Fibroblast of lung (primary cell): Measurements from ENCODE around the gene MAP4K5. TPM values are rescaled to one million over a fixed set of nuclear protein-coding genes. Genes with fewer than 3 reads are reported as not detected.
"Not testable (repeated sequence)": the region's sequence is repeated elsewhere in the genome, so short reads cannot be mapped to it uniquely, and the experiment has no call there.

Experiments
- DNase-seq, 2 donors: peaks; one replicate each; pipeline versions ENCODE4 v3.0.0 to v3.0.0-alpha.2; 2010; ENCODE audit warnings: low read depth in 2 of 2
- H2AFZ ChIP-seq: 2 replicates; pipeline ENCODE4 v1.5.1; 2012; ENCODE audit warnings: low read length, control low read depth, inconsistent platforms
- H3K27ac ChIP-seq: 2 replicates; pipeline ENCODE4 v1.5.1; 2011; ENCODE audit warnings: low read length, control low read depth; ENCODE audit not compliant: insufficient read depth
- H3K27me3 ChIP-seq: 2 replicates; pipeline ENCODE4 v1.5.1; 2011; ENCODE audit warnings: mild to moderate bottlenecking, low read length; ENCODE audit not compliant: control insufficient read depth, insufficient read depth
- H3K36me3 ChIP-seq: 2 replicates; pipeline ENCODE4 v1.5.1; 2011; ENCODE audit warnings: low read length; ENCODE audit not compliant: control insufficient read depth, insufficient read depth
- H3K4me1 ChIP-seq: 2 replicates; pipeline ENCODE4 v1.5.1; 2011; ENCODE audit warnings: low read length; ENCODE audit not compliant: control insufficient read depth, insufficient read depth; ENCODE audit errors: extremely low read depth
- H3K4me2 ChIP-seq: 2 replicates; pipeline ENCODE4 v1.5.1; 2011; ENCODE audit warnings: low read length, control low read depth; ENCODE audit not compliant: insufficient read depth; ENCODE audit errors: extremely low read depth
- H3K4me3 ChIP-seq, 4 experiments: fragments of 200-600 bp in 1 of 4; sonication (generic) in 1 of 4; replicated peaks in 1 of 4; 2 replicates each; pipeline ENCODE4 v1.5.1; 2011 to 2016; ENCODE audit warnings: low read length in 4 of 4, low read depth in 3 of 4, mild to moderate bottlenecking in 3 of 4, control low read depth in 2 of 4, inconsistent platforms in 1 of 4, mixed read lengths in 1 of 4; ENCODE audit not compliant: insufficient read depth in 1 of 4; ENCODE audit errors: control extremely low read depth in 1 of 4
- H3K79me2 ChIP-seq: 2 replicates; pipeline ENCODE4 v1.5.1; 2012; ENCODE audit warnings: mild to moderate bottlenecking, low read length, inconsistent platforms; ENCODE audit not compliant: control insufficient read depth, insufficient read depth
- H3K9ac ChIP-seq: 2 replicates; pipeline ENCODE4 v1.5.1; 2011; ENCODE audit warnings: mild to moderate bottlenecking, low read length, control low read depth; ENCODE audit not compliant: insufficient read depth
- H3K9me3 ChIP-seq: 2 replicates; pipeline ENCODE4 v1.5.1; 2012; ENCODE audit warnings: low read depth, low read length; ENCODE audit not compliant: control insufficient read depth, insufficient read depth
- H4K20me1 ChIP-seq: 2 replicates; pipeline ENCODE4 v1.5.1; 2011; ENCODE audit warnings: low read length; ENCODE audit not compliant: control insufficient read depth, insufficient read depth; ENCODE audit errors: extremely low read depth
- EZH2 ChIP-seq: IDR thresholded peaks from 2 replicates; pipeline ENCODE4 v1.5.1; 2012; ENCODE audit warnings: low read length, control low read depth, mild to moderate bottlenecking; ENCODE audit errors: missing control alignments
- polyA plus RNA-seq, 2 donors: library from polyadenylated mRNA; depleted of rRNA in 1 of 2; stranded (reverse) in 1 of 2; unstranded in 1 of 2; fragments of >200 nt; gene quantifications; 2 replicates each; pipeline ENCODE4 v1.2.1, GENCODE V29; 2011 to 2012; ENCODE audit warnings: missing spikeins in 1 of 2
- total RNA-seq: library from RNA; depleted of rRNA; stranded (reverse); fragments of >200 nt; gene quantifications from 2 replicates; pipeline ENCODE4 v1.2.1, GENCODE V29; 2014
- TF ChIP-seq, protein P1 (sequence below), 2 donors: IDR thresholded peaks in 1 of 2; conservative IDR thresholded peaks in 1 of 2; 1 replicate in 1 of 2; 2 replicates in 1 of 2; pipeline ENCODE4 v1.5.1; 2011 to 2012; ENCODE audit warnings: low read length in 2 of 2, control low read depth in 1 of 2, inconsistent platforms in 1 of 2, low read depth in 1 of 2, mild to moderate bottlenecking in 1 of 2

Gene MAP4K5
- total and polyA plus RNA-seq, 2 donors (not counting 1 experiment from before 2014, with no cell fraction given) = 39.4 to 41.1 TPM

DNA sequence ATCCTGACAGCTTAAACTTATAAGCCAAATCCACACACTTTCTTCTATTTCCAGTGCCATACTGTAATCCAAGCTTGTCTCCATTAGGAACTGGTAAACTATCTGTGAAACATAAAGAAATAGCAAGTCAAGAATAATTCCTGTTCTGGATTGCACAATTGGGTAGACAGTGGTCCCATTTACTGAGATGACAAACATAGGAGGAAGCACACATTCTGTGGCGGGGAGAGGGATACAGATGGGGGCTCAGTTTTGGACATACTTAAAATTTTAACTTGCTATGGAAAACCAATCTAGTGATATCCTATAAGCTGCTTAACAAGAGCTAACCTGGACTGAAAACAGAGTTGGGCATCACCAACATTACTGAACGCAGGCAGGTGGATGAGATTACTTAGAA lies 16.3 kb downstream of the MAP4K5 start:
- Histone ChIP-seq H4K20me1 (peaks cover 2% of the 10 kb centered on the region), H3K9me3 (no peaks in the 10 kb centered on the region), H3K4me2 (no peak overlapping the region), H3K27ac (no peak overlapping the region), H3K4me3 (no peak overlapping the region), H3K4me1 (peaks cover under 1% of the 10 kb centered on the region), H3K9ac (no peak overlapping the region), H3K27me3 (no peaks in the 10 kb centered on the region), H3K79me2 (peaks cover 96% of the 10 kb centered on the region), H3K36me3 (no peaks in the 10 kb centered on the region), H2AFZ (no peak overlapping the region)
- DNase-seq = no peak
- TF ChIP-seq EZH2 = no peak
- TF ChIP-seq, protein P1, sequence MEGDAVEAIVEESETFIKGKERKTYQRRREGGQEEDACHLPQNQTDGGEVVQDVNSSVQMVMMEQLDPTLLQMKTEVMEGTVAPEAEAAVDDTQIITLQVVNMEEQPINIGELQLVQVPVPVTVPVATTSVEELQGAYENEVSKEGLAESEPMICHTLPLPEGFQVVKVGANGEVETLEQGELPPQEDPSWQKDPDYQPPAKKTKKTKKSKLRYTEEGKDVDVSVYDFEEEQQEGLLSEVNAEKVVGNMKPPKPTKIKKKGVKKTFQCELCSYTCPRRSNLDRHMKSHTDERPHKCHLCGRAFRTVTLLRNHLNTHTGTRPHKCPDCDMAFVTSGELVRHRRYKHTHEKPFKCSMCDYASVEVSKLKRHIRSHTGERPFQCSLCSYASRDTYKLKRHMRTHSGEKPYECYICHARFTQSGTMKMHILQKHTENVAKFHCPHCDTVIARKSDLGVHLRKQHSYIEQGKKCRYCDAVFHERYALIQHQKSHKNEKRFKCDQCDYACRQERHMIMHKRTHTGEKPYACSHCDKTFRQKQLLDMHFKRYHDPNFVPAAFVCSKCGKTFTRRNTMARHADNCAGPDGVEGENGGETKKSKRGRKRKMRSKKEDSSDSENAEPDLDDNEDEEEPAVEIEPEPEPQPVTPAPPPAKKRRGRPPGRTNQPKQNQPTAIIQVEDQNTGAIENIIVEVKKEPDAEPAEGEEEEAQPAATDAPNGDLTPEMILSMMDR (conservative IDR thresholded peaks at IDR 0.05 in 1 of 2, IDR thresholded peaks at IDR 0.05 in 1 of 2; ENCODE audit: low read depth in 1 of 2, low read length in 2 of 2) = no peak

DNA sequence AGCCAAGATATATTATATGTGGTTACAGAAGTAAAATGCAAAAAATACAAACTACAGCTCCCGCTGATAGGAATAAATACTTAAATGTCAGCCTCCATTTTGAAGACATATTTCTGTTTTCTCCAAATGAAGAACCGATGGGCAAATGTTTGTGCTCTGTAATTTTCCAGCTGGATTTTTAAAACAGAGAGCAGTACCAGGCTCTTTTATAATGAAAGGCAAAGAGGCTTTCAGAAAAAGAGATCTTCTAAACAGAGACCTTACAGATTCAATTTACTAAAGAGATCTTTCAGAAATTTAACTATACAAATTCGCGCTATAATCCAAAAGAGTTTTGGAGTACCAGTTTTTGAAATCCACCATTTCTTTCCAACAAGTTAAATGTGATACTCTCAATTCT lies 19.9 kb downstream of the MAP4K5 start:
- H3K4me3 ChIP-seq = no peak overlapping the region
- H3K36me3 ChIP-seq = no peaks in the 10 kb centered on the region
- no peak overlapping the region for H3K4me2 ChIP-seq
- no peaks in the 10 kb centered on the region for H3K4me1 ChIP-seq
- no peaks in the 10 kb centered on the region for H4K20me1 ChIP-seq
- H3K9me3 ChIP-seq = no peaks in the 10 kb centered on the region
- no peak overlapping the region for H3K9ac ChIP-seq
- H3K27ac ChIP-seq = no peak overlapping the region
- TF ChIP-seq, protein P1 (conservative IDR thresholded peaks at IDR 0.05 in 1 of 2, IDR thresholded peaks at IDR 0.05 in 1 of 2; ENCODE audit: low read depth in 1 of 2, low read length in 2 of 2) = no peak
- no peak for TF ChIP-seq EZH2
- peaks cover 84% of the 10 kb centered on the region for H3K79me2 ChIP-seq
- H3K27me3 ChIP-seq = no peaks in the 10 kb centered on the region
- H2AFZ ChIP-seq = no peak overlapping the region
- DNase-seq = no peak

DNA sequence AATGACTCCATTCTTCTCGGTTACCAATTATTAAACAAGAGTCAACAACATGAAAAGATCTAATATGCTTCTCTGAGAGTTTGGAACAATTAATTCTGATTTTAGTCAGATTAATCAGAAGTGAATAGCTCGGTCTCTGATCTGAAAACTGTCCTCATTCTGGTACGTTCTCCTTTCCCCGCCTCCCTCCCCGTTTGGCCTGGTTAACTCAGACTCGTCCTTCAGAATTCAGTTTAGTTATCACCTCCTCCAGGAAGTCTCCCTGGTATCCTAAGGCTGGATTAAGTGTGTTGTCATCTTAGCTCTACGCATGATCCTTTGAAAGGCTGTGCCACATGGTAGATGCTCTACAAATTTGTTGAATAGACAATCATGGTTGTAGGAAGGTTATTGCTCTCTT lies 22.2 kb downstream of the MAP4K5 start:
- no peaks in the 10 kb centered on the region for H3K4me1 ChIP-seq
- no peak overlapping the region for H2AFZ ChIP-seq
- no peaks in the 10 kb centered on the region for H3K36me3 ChIP-seq
- no peak overlapping the region for H3K4me2 ChIP-seq
- H3K9me3 ChIP-seq = no peaks in the 10 kb centered on the region
- no peaks in the 10 kb centered on the region for H3K27me3 ChIP-seq
- no peak for TF ChIP-seq EZH2
- TF ChIP-seq, protein P1 (conservative IDR thresholded peaks at IDR 0.05 in 1 of 2, IDR thresholded peaks at IDR 0.05 in 1 of 2; ENCODE audit: low read depth in 1 of 2, low read length in 2 of 2) = no peak
- H3K9ac ChIP-seq = no peak overlapping the region
- no peak for DNase-seq
- H3K79me2 ChIP-seq = peaks cover 78% of the 10 kb centered on the region
- H3K27ac ChIP-seq = no peak overlapping the region
- H3K4me3 ChIP-seq = no peak overlapping the region
- no peaks in the 10 kb centered on the region for H4K20me1 ChIP-seq

DNA sequence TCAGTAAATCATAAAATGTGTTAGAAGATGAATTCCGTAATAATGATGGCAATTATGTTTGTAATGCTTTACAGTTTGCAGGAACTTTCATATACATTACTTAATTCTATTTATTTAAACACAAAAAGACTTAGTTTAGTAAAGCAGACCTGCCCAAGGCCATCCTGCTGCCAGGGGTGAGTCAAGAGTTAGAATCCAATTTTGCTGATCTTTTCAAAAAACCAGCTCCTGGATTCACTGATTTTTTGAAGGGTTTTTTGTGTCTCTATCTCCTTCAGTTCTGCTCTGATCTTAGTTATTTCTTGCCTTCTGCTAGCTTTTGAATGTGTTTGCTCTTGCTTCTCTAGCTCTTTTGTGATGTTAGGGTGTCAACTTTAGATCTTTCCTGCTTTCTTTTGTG lies 25.3 kb downstream of the MAP4K5 start:
- not testable (repeated sequence) for H3K27ac ChIP-seq

More for the DNA sequence above, 25.3 kb downstream of the MAP4K5 start:
- peaks cover 50% of the 10 kb centered on the region for H3K79me2 ChIP-seq
- not testable (repeated sequence) for H3K4me1 ChIP-seq, H2AFZ ChIP-seq, H3K36me3 ChIP-seq, H3K9me3 ChIP-seq, H3K4me2 ChIP-seq, H3K4me3 ChIP-seq, DNase-seq, H3K9ac ChIP-seq, H4K20me1 ChIP-seq, H3K27me3 ChIP-seq
